ENCODE results near the gene PTGDS. TPM values are rescaled to one million over a fixed set of nuclear protein-coding genes. Genes with fewer than 3 reads are reported as not detected.

Gene PTGDS
- total RNA-seq, 1 donor from 2014 or later: not detected

- TF ChIP-seq CTCF (conservative IDR thresholded peaks at IDR 0.05; ENCODE audit: low read depth, low read length): no peak
- no peak overlapping the region for H3K4me3 ChIP-seq (ENCODE audit: low read depth, low read length)
- no peak for DNase-seq (ENCODE audit: low read depth)
Measured at GRCh38 chr9:136936645-136937170, 40.6 kb upstream of the PTGDS start.

- H3K4me3 ChIP-seq (ENCODE audit: low read depth, low read length): no peak overlapping the region
- no peak for TF ChIP-seq CTCF (conservative IDR thresholded peaks at IDR 0.05; ENCODE audit: low read depth, low read length)
- no peak for DNase-seq (ENCODE audit: low read depth)
Measured at GRCh38 chr9:136937186-136938001, 39.9 kb upstream of the PTGDS start.

GRCh38 chr9:136939431-136939995 lies 37.8 kb upstream of the PTGDS start:
- TF ChIP-seq CTCF (conservative IDR thresholded peaks at IDR 0.05; ENCODE audit: low read depth, low read length): no peak
- DNase-seq (ENCODE audit: low read depth): no peak

GRCh38 chr9:136939996-136940525 lies 37.2 kb upstream of the PTGDS start:
- TF ChIP-seq CTCF (conservative IDR thresholded peaks at IDR 0.05; ENCODE audit: low read depth, low read length): no peak

More at GRCh38 chr9:136939431-136939995, 37.8 kb upstream of the PTGDS start:
- no peak overlapping the region for H3K4me3 ChIP-seq (ENCODE audit: low read depth, low read length)

GRCh38 chr9:136940526-136941230 lies 36.6 kb upstream of the PTGDS start:
- no peak for TF ChIP-seq CTCF (conservative IDR thresholded peaks at IDR 0.05; ENCODE audit: low read depth, low read length)
- no peak for DNase-seq (ENCODE audit: low read depth)
- no peak overlapping the region for H3K4me3 ChIP-seq (ENCODE audit: low read depth, low read length)

More at GRCh38 chr9:136939996-136940525, 37.2 kb upstream of the PTGDS start:
- DNase-seq (ENCODE audit: low read depth): no peak
- no peak overlapping the region for H3K4me3 ChIP-seq (ENCODE audit: low read depth, low read length)

- no peak for DNase-seq (ENCODE audit: low read depth)
- H3K4me3 ChIP-seq (ENCODE audit: low read depth, low read length): no peak overlapping the region
- no peak for TF ChIP-seq CTCF (conservative IDR thresholded peaks at IDR 0.05; ENCODE audit: low read depth, low read length)
Measured at GRCh38 chr9:136941231-136942111, 35.8 kb upstream of the PTGDS start.
